Parietal lobe (tissue), 2 donors: ENCODE measurements around the gene PMPCB. TPM values are rescaled to one million over a fixed set of nuclear protein-coding genes. Genes with fewer than 3 reads are reported as not detected.

Experiments used
- small RNA-seq: library from RNA; depleted of rRNA; stranded (forward); fragments of <200 nt; gene quantifications from one replicate; pipeline ENCODE3, GENCODE V24; 2014; ENCODE audit warnings: low replicate concordance
- total RNA-seq: library from RNA; depleted of rRNA; stranded (reverse); fragments of >200 nt; gene quantifications from one replicate; pipeline ENCODE4 v1.2.3, GENCODE V29; 2014

PMPCB gene, protein sequence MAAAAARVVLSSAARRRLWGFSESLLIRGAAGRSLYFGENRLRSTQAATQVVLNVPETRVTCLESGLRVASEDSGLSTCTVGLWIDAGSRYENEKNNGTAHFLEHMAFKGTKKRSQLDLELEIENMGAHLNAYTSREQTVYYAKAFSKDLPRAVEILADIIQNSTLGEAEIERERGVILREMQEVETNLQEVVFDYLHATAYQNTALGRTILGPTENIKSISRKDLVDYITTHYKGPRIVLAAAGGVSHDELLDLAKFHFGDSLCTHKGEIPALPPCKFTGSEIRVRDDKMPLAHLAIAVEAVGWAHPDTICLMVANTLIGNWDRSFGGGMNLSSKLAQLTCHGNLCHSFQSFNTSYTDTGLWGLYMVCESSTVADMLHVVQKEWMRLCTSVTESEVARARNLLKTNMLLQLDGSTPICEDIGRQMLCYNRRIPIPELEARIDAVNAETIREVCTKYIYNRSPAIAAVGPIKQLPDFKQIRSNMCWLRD
- total RNA-seq = 76.1 TPM

DNA sequence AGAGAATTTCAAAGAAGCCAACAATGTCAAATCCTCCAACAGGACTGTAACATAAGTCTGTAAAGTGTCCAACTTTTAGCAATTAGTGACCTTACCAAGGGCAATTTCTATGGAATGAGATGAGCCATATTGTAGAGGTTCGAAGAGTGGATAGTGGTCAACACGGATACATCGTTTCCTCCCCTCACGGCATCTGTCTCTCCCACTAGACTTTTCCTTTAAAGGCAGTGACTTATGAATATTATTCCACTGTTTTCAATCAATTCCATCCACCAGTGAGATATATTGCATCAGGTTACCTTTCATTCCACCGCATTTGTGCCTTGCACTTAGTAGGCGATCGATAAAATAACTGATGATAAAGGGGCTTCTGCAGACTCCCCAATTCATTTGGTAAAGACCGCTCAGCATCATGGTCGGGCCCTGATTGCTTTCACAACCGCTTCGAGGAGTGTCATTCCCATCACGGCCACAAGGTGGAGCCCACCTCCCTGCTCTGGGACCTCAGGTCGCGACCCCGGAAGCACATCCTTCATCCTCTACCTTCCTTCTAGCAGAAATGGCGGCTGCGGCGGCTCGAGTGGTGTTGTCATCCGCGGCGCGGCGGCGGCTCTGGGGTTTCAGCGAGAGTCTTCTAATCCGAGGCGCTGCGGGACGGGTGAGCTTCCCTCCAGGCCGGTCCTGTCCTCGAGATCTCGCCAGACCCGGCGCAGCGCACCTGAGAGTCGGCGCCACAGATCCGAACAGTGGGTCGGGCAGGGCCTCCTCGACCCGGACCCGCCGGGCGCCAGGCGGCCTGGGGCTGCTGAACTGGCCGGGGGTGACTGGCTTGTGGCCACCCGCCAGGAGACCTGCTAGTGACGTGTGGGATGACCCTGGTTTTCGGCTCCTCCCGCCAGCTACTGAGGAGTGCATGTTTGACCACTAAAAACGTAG is at the start of gene PMPCB:
Gene PMPCB, plus strand, starts transcription at position 535 of the 936 bp plus-strand sequence. Its CDS starts 25 bp downstream, at position 560.

DNA sequence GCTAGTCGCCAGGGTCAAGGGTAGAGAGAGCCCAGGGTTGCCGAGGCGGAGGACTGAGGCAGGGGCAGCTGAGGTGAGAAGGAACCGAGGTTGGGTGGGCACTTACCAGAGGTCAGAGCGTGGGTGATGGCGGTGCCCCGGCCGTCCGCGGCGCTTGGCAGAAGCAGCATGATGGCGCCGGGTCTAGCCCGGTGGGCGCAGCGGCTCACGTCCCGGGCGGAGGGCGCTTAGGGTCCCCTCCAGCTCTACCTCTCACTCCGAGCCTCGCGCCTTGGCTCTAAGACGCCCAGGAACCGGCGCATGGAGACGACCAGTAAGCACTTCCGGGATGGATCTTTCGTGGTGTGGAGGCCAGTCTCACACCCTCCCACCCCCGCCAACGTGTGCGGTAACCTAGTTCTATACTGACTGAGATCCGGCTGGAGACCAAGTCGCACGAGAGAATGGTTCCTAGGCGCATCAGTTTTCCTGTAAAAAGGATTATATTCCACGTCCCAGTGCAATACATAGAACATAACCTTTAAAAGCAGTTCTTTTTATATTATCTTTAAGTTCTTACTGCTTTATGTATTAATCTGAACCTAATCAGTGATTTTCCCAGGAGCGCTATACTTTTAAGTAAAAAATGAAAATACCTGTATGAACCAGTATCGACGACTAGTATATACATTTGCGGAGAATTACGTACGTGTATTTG is 47.4 kb downstream of the PMPCB start, which contains the start of gene DNAJC2:
Gene DNAJC2, minus strand, starts transcription at position 315 of the 697 bp plus-strand sequence. Its CDS starts 145 bp downstream, at position 170.

DNA sequence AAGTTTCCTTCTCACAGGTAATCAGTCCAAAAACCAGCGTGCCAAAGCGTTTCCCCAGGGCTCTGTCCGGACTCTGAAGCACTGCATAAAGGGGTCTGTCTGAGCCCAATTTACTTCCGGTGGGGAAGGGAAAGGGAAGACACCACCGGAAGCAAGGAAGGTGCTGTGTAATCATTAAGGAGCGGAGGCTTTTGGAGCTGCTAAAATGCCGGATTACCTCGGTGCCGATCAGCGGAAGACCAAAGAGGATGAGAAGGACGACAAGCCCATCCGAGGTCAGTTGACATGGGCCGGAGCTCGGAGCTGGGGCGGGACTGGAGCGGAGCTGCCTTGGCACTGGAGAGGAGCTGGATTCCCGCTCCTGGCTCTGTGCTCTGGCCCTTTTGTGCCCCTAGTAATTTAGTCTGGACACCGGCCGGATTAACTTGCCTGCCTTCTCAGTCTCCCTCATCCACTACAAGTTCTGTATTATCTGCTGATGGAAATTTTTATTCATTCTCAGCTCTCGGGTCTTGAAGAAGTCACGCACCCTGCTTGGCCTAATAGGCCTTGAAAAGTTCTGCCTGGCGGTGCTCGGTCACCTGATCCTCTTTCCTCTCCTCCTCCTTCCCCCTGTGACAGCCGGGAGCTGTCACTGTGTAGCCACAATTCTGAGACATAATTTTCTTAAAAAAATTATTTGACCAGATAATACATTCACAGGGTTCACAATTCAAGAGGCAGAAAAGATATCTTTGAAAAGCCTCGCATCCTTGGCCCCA is 50.5 kb downstream of the PMPCB start, which contains the start of gene PSMC2:
Gene PSMC2, plus strand, starts transcription at position 137 of the 761 bp plus-strand sequence. Its CDS starts 69 bp downstream, at position 206.

Small RNA genes within 50 kb of the gene (small RNA-seq; reads per million reads assigned to genes)
- gene RPS29P16 = 0.09 reads per million

Other genes with a start within 250 kb of the PMPCB start
- 5.6 TPM for gene FBXL13, start 222.6 kb upstream of the PMPCB start, total RNA-seq
- gene ARMC10, start 222.3 kb upstream of the PMPCB start, total RNA-seq = 33.2 TPM
- 32.2 TPM for gene NAPEPLD, start 148.3 kb upstream of the PMPCB start, total RNA-seq
- gene DNAJC2, start 47.3 kb downstream of the PMPCB start, total RNA-seq = 22.2 TPM
- gene PSMC2, start 50.2 kb downstream of the PMPCB start, total RNA-seq = 104 TPM
- 0.31 TPM for gene SLC26A5, start 148.8 kb downstream of the PMPCB start, total RNA-seq